KOPT-K1 (cell line): ENCODE data around the gene SLC39A11.

Experiments used
- H3K27ac ChIP-seq: fragments of 200-600 bp; sonication (generic); 2 replicates; pipeline ENCODE4 v1.5.1; 2016; ENCODE audit warnings: antibody characterized with exemption, mild to moderate bottlenecking, low read depth, low read length; ENCODE audit not compliant: poor library complexity, severe bottlenecking
- H3K36me3 ChIP-seq: fragments of 200-600 bp; sonication (generic); 2 replicates; pipeline ENCODE4 v1.5.1; 2017; ENCODE audit warnings: antibody characterized with exemption, mild to moderate bottlenecking, low read length, moderate library complexity; ENCODE audit not compliant: insufficient read depth
- H3K9me3 ChIP-seq: fragments of 200-600 bp; sonication (generic); 2 replicates; pipeline ENCODE4 v1.5.1; 2017; ENCODE audit warnings: antibody characterized with exemption, low read length, mild to moderate bottlenecking; ENCODE audit not compliant: insufficient read depth, poor library complexity, severe bottlenecking

Gene SLC39A11

GRCh38 chr17:72967277-72967970 lies 125.1 kb downstream of the SLC39A11 start:
- Histone ChIP-seq H3K36me3 (no peaks in the 10 kb centered on the region), H3K27ac (no peak overlapping the region), H3K9me3 (no peaks in the 10 kb centered on the region)

- Histone ChIP-seq H3K27ac (no peak overlapping the region), H3K36me3 (no peaks in the 10 kb centered on the region), H3K9me3 (no peaks in the 10 kb centered on the region)
These were observed 130.4 kb downstream of the SLC39A11 start for GRCh38 chr17:72962106-72962505.

- no peaks in the 10 kb centered on the region for H3K36me3 ChIP-seq
- H3K27ac ChIP-seq: no peak overlapping the region
- no peaks in the 10 kb centered on the region for H3K9me3 ChIP-seq
These were observed 136.9 kb downstream of the SLC39A11 start for GRCh38 chr17:72955391-72956140.

GRCh38 chr17:72954579-72954978 lies 137.9 kb downstream of the SLC39A11 start:
- H3K27ac ChIP-seq: no peak overlapping the region
- no peaks in the 10 kb centered on the region for H3K36me3 ChIP-seq
- no peaks in the 10 kb centered on the region for H3K9me3 ChIP-seq

GRCh38 chr17:72953621-72954020 lies 138.9 kb downstream of the SLC39A11 start:
- Histone ChIP-seq H3K9me3 (no peaks in the 10 kb centered on the region), H3K27ac (no peak overlapping the region), H3K36me3 (no peaks in the 10 kb centered on the region)

GRCh38 chr17:72952641-72953315 lies 139.7 kb downstream of the SLC39A11 start:
- Histone ChIP-seq H3K36me3 (no peaks in the 10 kb centered on the region), H3K27ac (no peak overlapping the region), H3K9me3 (no peaks in the 10 kb centered on the region)

- Histone ChIP-seq H3K36me3 (no peaks in the 10 kb centered on the region), H3K27ac (no peak overlapping the region)
These were observed 140.3 kb downstream of the SLC39A11 start for GRCh38 chr17:72952220-72952619.

GRCh38 chr17:72950242-72950931 lies 142.1 kb downstream of the SLC39A11 start:
- no peaks in the 10 kb centered on the region for H3K36me3 ChIP-seq
- no peaks in the 10 kb centered on the region for H3K9me3 ChIP-seq
- H3K27ac ChIP-seq: no peak overlapping the region

More at GRCh38 chr17:72952220-72952619, 140.3 kb downstream of the SLC39A11 start:
- no peaks in the 10 kb centered on the region for H3K9me3 ChIP-seq

- H3K9me3 ChIP-seq: no peaks in the 10 kb centered on the region
- H3K27ac ChIP-seq: no peak overlapping the region
- no peaks in the 10 kb centered on the region for H3K36me3 ChIP-seq
These were observed 144.4 kb downstream of the SLC39A11 start for GRCh38 chr17:72948115-72948514.

GRCh38 chr17:72947475-72947874 lies 145.0 kb downstream of the SLC39A11 start:
- Histone ChIP-seq H3K27ac (no peak overlapping the region), H3K36me3 (no peaks in the 10 kb centered on the region), H3K9me3 (no peaks in the 10 kb centered on the region)

GRCh38 chr17:72946696-72947095 lies 145.8 kb downstream of the SLC39A11 start:
- Histone ChIP-seq H3K36me3 (no peaks in the 10 kb centered on the region), H3K9me3 (no peaks in the 10 kb centered on the region), H3K27ac (no peak overlapping the region)

GRCh38 chr17:72946156-72946555 lies 146.3 kb downstream of the SLC39A11 start:
- no peak overlapping the region for H3K27ac ChIP-seq
- no peaks in the 10 kb centered on the region for H3K36me3 ChIP-seq
- H3K9me3 ChIP-seq: no peaks in the 10 kb centered on the region

- H3K27ac ChIP-seq: no peak overlapping the region
- H3K36me3 ChIP-seq: no peaks in the 10 kb centered on the region
- H3K9me3 ChIP-seq: no peaks in the 10 kb centered on the region
These were observed 147.0 kb downstream of the SLC39A11 start for GRCh38 chr17:72945473-72945872.

GRCh38 chr17:72943826-72944689 lies 148.4 kb downstream of the SLC39A11 start:
- Histone ChIP-seq H3K36me3 (no peaks in the 10 kb centered on the region), H3K27ac (peak overlapping the region; percentile 7), H3K9me3 (no peaks in the 10 kb centered on the region)
